IMR-90 (cell line): ENCODE data around the gene FLOT2. TPM values are rescaled to one million over a fixed set of nuclear protein-coding genes. Genes with fewer than 3 reads are reported as not detected.
"Not testable (repeated sequence)": the region's sequence is repeated elsewhere in the genome, so short reads cannot be mapped to it uniquely, and the experiment has no call there.

Experiments used
- ATAC-seq: fragments of 200-7000 bp; cut with Tn5 transposase; 2 replicates; pipeline ENCODE4 v1.9.1; 2020; ENCODE audit warnings: low read depth, mild to moderate bottlenecking, moderate library complexity
- BruUV-seq: library from RNA; stranded (reverse); fragments of 400-500 nt; replicated peaks from 2 replicates; lab custom pipeline; 2021; lab: Mats Ljungman, UMichigan
- CTCF ChIA-PET: fragments of 300-600 bp; formaldehyde crosslinking; extraction: SDS; loops from one replicate; lab custom pipeline; 2021; ENCODE audit warnings: antibody characterized with exemption; lab: Yijun Ruan, JAX
- POLR2A ChIA-PET: fragments of 300-600 bp; sonication (Branson Sonifier 250); formaldehyde crosslinking; loops from one replicate; lab custom pipeline; 2022; ENCODE audit warnings: antibody characterized with exemption; ENCODE audit not compliant: unreplicated experiment; lab: Charles Lee
- DNase-seq: peaks from one replicate; pipeline ENCODE4 v3.0.0; 2013
- H2AFZ ChIP-seq: replicated peaks from 2 replicates; pipeline ENCODE3; 2013; ENCODE audit warnings: low read length, mild to moderate bottlenecking; ENCODE audit not compliant: poor library complexity
- H2AK5ac ChIP-seq: 2 replicates; pipeline ENCODE4 v1.6.1; 2013; ENCODE audit warnings: low read depth, low read length, inconsistent platforms
- H2AK9ac ChIP-seq: replicated peaks from 2 replicates; pipeline ENCODE3; 2013; ENCODE audit warnings: mild to moderate bottlenecking, low read depth, low read length, moderate library complexity; ENCODE audit not compliant: poor library complexity
- H2BK120ac ChIP-seq: 2 replicates; pipeline ENCODE4 v1.6.1; 2013; ENCODE audit warnings: low read depth, low read length, inconsistent platforms
- H2BK15ac ChIP-seq: 3 replicates; pipeline ENCODE4 v1.6.1; 2013; ENCODE audit warnings: low read depth, low read length, inconsistent platforms
- H2BK20ac ChIP-seq: 2 replicates; pipeline ENCODE4 v1.6.1; 2013; ENCODE audit warnings: low read depth, mild to moderate bottlenecking, inconsistent platforms, low read length, moderate library complexity
- H2BK5ac ChIP-seq: 2 replicates; pipeline ENCODE4 v1.6.1; 2013; ENCODE audit warnings: mild to moderate bottlenecking, low read depth, low read length, inconsistent platforms; ENCODE audit not compliant: poor library complexity, severe bottlenecking
- H3K14ac ChIP-seq: replicated peaks from 2 replicates; pipeline ENCODE4 v1.6.1; 2013; ENCODE audit warnings: low read depth, low read length, inconsistent platforms
- H3K18ac ChIP-seq: 2 replicates; pipeline ENCODE4 v1.6.1; 2013; ENCODE audit warnings: low read depth, low read length, control low read depth
- H3K23ac ChIP-seq: 2 replicates; pipeline ENCODE4 v1.6.1; 2013; ENCODE audit warnings: low read depth, low read length, inconsistent platforms
- H3K27ac ChIP-seq: 2 replicates; pipeline ENCODE4 v1.5.1; 2013; ENCODE audit warnings: mild to moderate bottlenecking, control low read depth, low read length; ENCODE audit not compliant: insufficient read depth
- H3K27me3 ChIP-seq: 2 replicates; pipeline ENCODE4 v1.6.1; 2013; ENCODE audit warnings: low read length; ENCODE audit not compliant: control insufficient read depth, insufficient read depth
- H3K36me3 ChIP-seq: 2 replicates; pipeline ENCODE4 v1.6.1; 2013; ENCODE audit warnings: low read length, mixed read lengths; ENCODE audit not compliant: control insufficient read depth, insufficient read depth
- H3K4ac ChIP-seq: 2 replicates; pipeline ENCODE4 v1.6.1; 2013; ENCODE audit warnings: low read depth, low read length, inconsistent platforms
- H3K4me1 ChIP-seq: 2 replicates; pipeline ENCODE4 v1.6.1; 2013; ENCODE audit warnings: low read length, mixed read lengths; ENCODE audit not compliant: control insufficient read depth, insufficient read depth
- H3K4me2 ChIP-seq: 2 replicates; pipeline ENCODE4 v1.6.1; 2013; ENCODE audit warnings: low read depth, mild to moderate bottlenecking, control low read depth, low read length, moderate library complexity
- H3K4me3 ChIP-seq: 2 replicates; pipeline ENCODE4 v1.5.1; 2013; ENCODE audit warnings: low read depth, mild to moderate bottlenecking, control low read depth, low read length, moderate library complexity; ENCODE audit not compliant: insufficient read depth
- H3K56ac ChIP-seq: 2 replicates; pipeline ENCODE4 v1.6.1; 2013; ENCODE audit warnings: low read length, inconsistent platforms; ENCODE audit not compliant: insufficient read depth; ENCODE audit errors: extremely low read depth
- H3K79me1 ChIP-seq, 2 experiments: 2 replicates each; pipeline ENCODE4 v1.6.1; 2013; ENCODE audit warnings: low read length in 2 of 2, inconsistent platforms in 1 of 2, low read depth in 1 of 2
- H3K9ac ChIP-seq: 2 replicates; pipeline ENCODE4 v1.6.1; 2013; ENCODE audit warnings: low read depth, low read length, control low read depth
- H3K9me1 ChIP-seq: 2 replicates; pipeline ENCODE4 v1.6.1; 2013; ENCODE audit warnings: low read length, inconsistent platforms; ENCODE audit not compliant: insufficient read depth
- H3K9me3 ChIP-seq: 2 replicates; pipeline ENCODE4 v1.6.1; 2013; ENCODE audit warnings: low read length; ENCODE audit not compliant: control insufficient read depth, insufficient read depth
- H4K20me1 ChIP-seq: 2 replicates; pipeline ENCODE4 v1.6.1; 2013; ENCODE audit warnings: low read length, inconsistent platforms; ENCODE audit not compliant: insufficient read depth
- H4K5ac ChIP-seq: 2 replicates; pipeline ENCODE4 v1.6.1; 2013; ENCODE audit warnings: mild to moderate bottlenecking, low read depth, low read length, control low read depth
- H4K8ac ChIP-seq, 2 experiments: 2 replicates each; pipeline ENCODE4 v1.6.1; 2013; ENCODE audit warnings: low read depth in 2 of 2, low read length in 2 of 2, control low read depth in 1 of 2, inconsistent platforms in 1 of 2
- H4K91ac ChIP-seq: 2 replicates; pipeline ENCODE4 v1.6.1; 2013; ENCODE audit warnings: low read depth, low read length, inconsistent platforms; ENCODE audit not compliant: insufficient read depth
- WGBS, 2 experiments: methylation state at CpG; one replicate each; pipeline versions ENCODE4 v1.1.5 to v1.1.7; 2013; ENCODE audit warnings: missing lambda C conversion rate in 2 of 2; ENCODE audit not compliant: insufficient read length in 1 of 2; ENCODE audit errors: extremely low coverage in 2 of 2; 5-methylcytosine and 5-hydroxymethylcytosine counted together
- dilution Hi-C: fragments of 300-500 bp; cut with HindIII; formaldehyde crosslinking; loops from one replicate; pipeline ENCODE4 v1.14.3; 2018; ENCODE audit warnings: low sequenced_read_pairs; ENCODE audit not compliant: unreplicated experiment
- in situ Hi-C: fragments of 300-500 bp; cut with MboI; formaldehyde crosslinking; loops from 3 replicates; pipeline ENCODE4 v1.14.3; 2019; ENCODE audit warnings: low sequenced_read_pairs, inconsistent platforms, mixed read lengths
- intact Hi-C: fragments of 100-400 bp; cut with micrococcal nuclease; formaldehyde crosslinking; loops from 2 replicates; pipeline ENCODE4 v1.10.0; 2022
- polyA plus RNA-seq, 3 experiments: library from polyadenylated mRNA; depleted of rRNA; stranded (reverse); fragments of >200 nt; gene quantifications; 2 replicates each; pipeline ENCODE4 v1.2.3, GENCODE V29; 2012; ENCODE audit warnings: low replicate concordance in 1 of 3
- total RNA-seq: library from RNA; depleted of rRNA; stranded (reverse); fragments of >200 nt; gene quantifications from 2 replicates; pipeline ENCODE4 v1.2.3, GENCODE V29; 2012

FLOT2 gene
- total and polyA plus RNA-seq, 2 of the 4 experiments (the other 2 are of a cell fraction), result 19.7 to 67.9 TPM

DNA sequence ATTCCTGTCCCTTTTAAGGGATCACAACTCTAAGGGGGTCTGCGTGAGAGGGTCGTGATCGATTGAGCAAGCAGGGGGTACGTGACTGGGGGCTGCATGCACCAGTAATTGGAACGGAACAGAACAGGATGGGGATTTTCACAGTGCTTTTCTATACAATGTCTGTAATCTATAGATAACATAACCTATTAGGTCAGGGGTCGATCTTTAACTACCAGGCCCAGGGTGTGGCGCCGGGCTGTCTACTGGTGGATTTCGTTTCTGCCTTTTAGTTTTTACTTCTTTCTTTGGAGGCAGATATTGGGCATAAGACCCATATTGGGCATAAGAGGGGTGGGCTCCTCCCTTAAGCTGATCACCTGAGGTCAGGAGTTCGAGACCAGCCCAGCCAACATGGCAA, 61.0 kb downstream of the FLOT2 start:
- H4K5ac ChIP-seq, H3K56ac ChIP-seq, H3K4ac ChIP-seq, H3K18ac ChIP-seq, H3K27me3 ChIP-seq, DNase-seq, H2AK9ac ChIP-seq, H3K23ac ChIP-seq, dilution Hi-C loops, H2BK20ac ChIP-seq, H2BK120ac ChIP-seq, H3K27ac ChIP-seq, H3K14ac ChIP-seq, H2AK5ac ChIP-seq, CTCF ChIA-PET, H2BK5ac ChIP-seq, POLR2A ChIA-PET, H2AFZ ChIP-seq, H3K9me1 ChIP-seq, intact Hi-C loops, H3K4me3 ChIP-seq, H4K91ac ChIP-seq, BruUV-seq, H2BK15ac ChIP-seq, H3K9ac ChIP-seq, in situ Hi-C loops, ATAC-seq, H3K4me2 ChIP-seq, H4K8ac ChIP-seq, H3K4me1 ChIP-seq, H3K36me3 ChIP-seq, H3K9me3 ChIP-seq: not testable (repeated sequence)
- Histone ChIP-seq H3K79me1 (peaks cover 19 to 67% of the 10 kb centered on the region in 2 experiments), H4K20me1 (peaks cover 11% of the 10 kb centered on the region)
- 80% methylated on average over 1 of the region's 10 CpGs; no CpG with 5 or more reads in 1 of the 2 experiments for WGBS, 2 experiments
